WI38 (cell line): ENCODE measurements around the gene OR51E2.

Experiments
- H3K4me3 ChIP-seq: 2 replicates; pipeline ENCODE4 v1.5.1; 2011; ENCODE audit warnings: low read depth, mild to moderate bottlenecking, control low read depth, low read length
- CTCF ChIP-seq: IDR thresholded peaks from 2 replicates; pipeline ENCODE4 v1.5.1; 2012; ENCODE audit warnings: low read depth, mild to moderate bottlenecking, control low read depth, low read length

The OR51E2 gene

DNA sequence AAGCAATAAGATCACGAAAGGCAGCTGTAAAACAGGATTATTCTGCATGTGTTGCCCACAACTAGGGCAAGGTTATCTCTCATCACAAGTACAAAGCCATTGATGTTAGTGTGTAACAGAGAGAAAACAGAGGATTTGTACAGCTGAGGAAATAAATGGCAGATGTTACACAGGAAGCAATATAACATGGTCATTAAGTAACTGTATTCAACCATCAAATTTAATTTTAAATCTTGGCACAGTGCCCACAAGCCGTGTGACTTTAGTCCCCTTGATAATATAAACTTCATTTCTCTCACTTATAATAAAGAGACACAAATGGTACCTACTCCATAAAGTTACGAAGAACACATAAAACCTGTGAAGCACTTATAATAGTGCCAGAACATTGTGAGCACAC, 17.3 kb downstream of the OR51E2 start:
- no peak for TF ChIP-seq CTCF

GRCh38 chr11:4677948-4678347, 19.7 kb downstream of the OR51E2 start:
- no peak overlapping the region for H3K4me3 ChIP-seq
- TF ChIP-seq CTCF = no peak

More for the DNA sequence above, 17.3 kb downstream of the OR51E2 start:
- no peak overlapping the region for H3K4me3 ChIP-seq

DNA sequence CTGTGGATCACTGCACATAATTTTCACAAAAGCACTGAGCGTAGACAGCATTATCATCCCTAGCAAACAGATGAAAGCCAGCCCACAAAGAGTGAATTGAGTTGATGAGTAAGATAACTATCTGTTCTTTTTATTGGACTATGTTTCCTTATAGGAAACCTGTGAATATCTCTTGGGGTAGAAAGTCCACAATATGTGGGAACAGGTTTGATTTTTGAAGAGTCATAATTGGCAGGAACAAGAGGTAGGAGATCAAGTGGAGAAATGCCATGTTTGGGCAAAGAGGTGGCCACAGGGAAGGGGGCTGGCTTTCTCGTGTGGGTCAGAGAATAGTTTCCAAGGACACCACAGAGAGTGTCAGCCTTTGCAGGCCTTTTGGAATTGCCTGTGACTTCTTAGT, 23.9 kb downstream of the OR51E2 start:
- H3K4me3 ChIP-seq = no peak overlapping the region
- no peak for TF ChIP-seq CTCF

DNA sequence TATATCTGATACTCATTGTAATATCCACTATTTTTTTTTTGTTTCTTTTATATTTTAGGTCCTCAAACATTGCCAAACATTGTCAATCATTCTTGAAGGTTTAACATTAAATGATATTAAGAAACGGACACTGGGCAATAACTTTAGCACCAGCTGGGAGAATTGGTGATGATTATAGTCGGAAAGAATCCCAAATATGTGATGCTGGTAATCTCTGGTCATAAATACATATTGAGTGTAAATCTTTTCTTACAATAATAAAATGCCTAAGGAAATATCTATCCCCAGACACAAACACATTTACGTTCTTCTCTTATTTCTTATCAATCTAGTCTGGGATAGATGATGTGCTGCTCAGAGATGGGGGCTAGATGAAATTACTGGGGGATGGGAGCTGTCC, 25.2 kb downstream of the OR51E2 start:
- H3K4me3 ChIP-seq = no peak overlapping the region

GRCh38 chr11:4671741-4672140, 25.9 kb downstream of the OR51E2 start:
- no peak overlapping the region for H3K4me3 ChIP-seq
- no peak for TF ChIP-seq CTCF

More for the DNA sequence above, 25.2 kb downstream of the OR51E2 start:
- TF ChIP-seq CTCF = no peak

GRCh38 chr11:4665424-4665823, 32.2 kb downstream of the OR51E2 start:
- H3K4me3 ChIP-seq = no peak overlapping the region
- no peak for TF ChIP-seq CTCF

GRCh38 chr11:4664786-4665185, 32.9 kb downstream of the OR51E2 start:
- no peak overlapping the region for H3K4me3 ChIP-seq
- TF ChIP-seq CTCF = no peak
